ENCODE results near the gene LTBP1.
"Not testable (repeated sequence)": the region's sequence is repeated elsewhere in the genome, so short reads cannot be mapped to it uniquely, and the experiment has no call there.

Gene LTBP1

GRCh38 chr2:32918774-32919173 is 28.0 kb upstream of the LTBP1 start:
- Histone ChIP-seq H3K23ac (ENCODE audit: low read length) (no peak overlapping the region), H3K4ac (ENCODE audit: low read depth, low read length) (no peak overlapping the region)

GRCh38 chr2:32919901-32920300 is 26.9 kb upstream of the LTBP1 start:
- not testable (repeated sequence) for H3K4ac ChIP-seq (ENCODE audit: low read depth, low read length); H3K18ac ChIP-seq (ENCODE audit: low read length); H4K5ac ChIP-seq (ENCODE audit: low read length); H3K23ac ChIP-seq (ENCODE audit: low read length); H2AK5ac ChIP-seq (ENCODE audit: low read length); DNase-seq; H3K4me2 ChIP-seq (ENCODE audit: low read length); H3K79me1 ChIP-seq (ENCODE audit: low read length); H3K27me3 ChIP-seq (ENCODE audit: insufficient read depth, low read length, poor library complexity); H3K56ac ChIP-seq (ENCODE audit: low read length); H3K9ac ChIP-seq (ENCODE audit: low read length); H3K4me1 ChIP-seq (ENCODE audit: control insufficient read depth, low read depth, low read length); H2BK120ac ChIP-seq (ENCODE audit: low read depth, low read length); H3K36me3 ChIP-seq (ENCODE audit: control insufficient read depth, insufficient read depth, low read length); H3K27ac ChIP-seq (ENCODE audit: low read depth, low read length); H3K4me3 ChIP-seq (ENCODE audit: low read length); H2BK5ac ChIP-seq (ENCODE audit: low read length); H3K79me2 ChIP-seq (ENCODE audit: control insufficient read depth, insufficient read depth, low read length); H4K8ac ChIP-seq (ENCODE audit: low read depth, low read length); H2BK15ac ChIP-seq (replicated peaks; ENCODE audit: low read depth)
- no CpG with 5 or more reads among the region's 6 CpGs for WGBS (ENCODE audit: extremely low coverage, insufficient coverage, low lambda C conversion rate)

More at GRCh38 chr2:32918774-32919173, 28.0 kb upstream of the LTBP1 start:
- Histone ChIP-seq H4K8ac (ENCODE audit: low read depth, low read length) (no peak overlapping the region), H3K27me3 (ENCODE audit: insufficient read depth, low read length, poor library complexity) (no peaks in the 10 kb centered on the region), H3K18ac (ENCODE audit: low read length) (no peak overlapping the region), H3K9ac (ENCODE audit: low read length) (no peak overlapping the region), H3K79me1 (ENCODE audit: low read length) (no peaks in the 10 kb centered on the region), H2AK5ac (ENCODE audit: low read length) (no peak overlapping the region), H2BK5ac (ENCODE audit: low read length) (no peak overlapping the region), H2BK15ac (replicated peaks; ENCODE audit: low read depth) (no peak overlapping the region), H3K27ac (ENCODE audit: low read depth, low read length) (no peak overlapping the region), H4K5ac (ENCODE audit: low read length) (no peak overlapping the region), H3K56ac (ENCODE audit: low read length) (no peak overlapping the region), H3K79me2 (ENCODE audit: control insufficient read depth, insufficient read depth, low read length) (no peaks in the 10 kb centered on the region), H2BK120ac (ENCODE audit: low read depth, low read length) (no peak overlapping the region), H3K4me1 (ENCODE audit: control insufficient read depth, low read depth, low read length) (no peaks in the 10 kb centered on the region), H3K36me3 (ENCODE audit: control insufficient read depth, insufficient read depth, low read length) (no peaks in the 10 kb centered on the region), H3K4me2 (ENCODE audit: low read length) (no peak overlapping the region), H3K4me3 (ENCODE audit: low read length) (no peak overlapping the region)
- no CpG with 5 or more reads among the region's 6 CpGs for WGBS (ENCODE audit: extremely low coverage, insufficient coverage, low lambda C conversion rate)
- no peak for DNase-seq

- WGBS (ENCODE audit: extremely low coverage, insufficient coverage, low lambda C conversion rate) = no CpG with 5 or more reads among the region's 5 CpGs
- not testable (repeated sequence) for H3K4me2 ChIP-seq (ENCODE audit: low read length); H3K4ac ChIP-seq (ENCODE audit: low read depth, low read length); H3K79me1 ChIP-seq (ENCODE audit: low read length); H4K5ac ChIP-seq (ENCODE audit: low read length); H3K27me3 ChIP-seq (ENCODE audit: insufficient read depth, low read length, poor library complexity); H3K23ac ChIP-seq (ENCODE audit: low read length); H3K18ac ChIP-seq (ENCODE audit: low read length); H2BK120ac ChIP-seq (ENCODE audit: low read depth, low read length); H3K4me3 ChIP-seq (ENCODE audit: low read length); H4K8ac ChIP-seq (ENCODE audit: low read depth, low read length); H2AK5ac ChIP-seq (ENCODE audit: low read length); H3K56ac ChIP-seq (ENCODE audit: low read length); H3K36me3 ChIP-seq (ENCODE audit: control insufficient read depth, insufficient read depth, low read length); H3K27ac ChIP-seq (ENCODE audit: low read depth, low read length); H3K9ac ChIP-seq (ENCODE audit: low read length); H3K4me1 ChIP-seq (ENCODE audit: control insufficient read depth, low read depth, low read length); DNase-seq; H2BK5ac ChIP-seq (ENCODE audit: low read length); H3K79me2 ChIP-seq (ENCODE audit: control insufficient read depth, insufficient read depth, low read length); H2BK15ac ChIP-seq (replicated peaks; ENCODE audit: low read depth)
These were observed 25.3 kb upstream of the LTBP1 start for GRCh38 chr2:32921486-32921885.

- Histone ChIP-seq H2AK5ac (ENCODE audit: low read length) (no peak overlapping the region), H2BK120ac (ENCODE audit: low read depth, low read length) (no peak overlapping the region), H3K4me2 (ENCODE audit: low read length) (no peak overlapping the region), H3K79me2 (ENCODE audit: control insufficient read depth, insufficient read depth, low read length) (no peaks in the 10 kb centered on the region), H2BK15ac (replicated peaks; ENCODE audit: low read depth) (no peak overlapping the region), H3K36me3 (ENCODE audit: control insufficient read depth, insufficient read depth, low read length) (no peaks in the 10 kb centered on the region), H3K27me3 (ENCODE audit: insufficient read depth, low read length, poor library complexity) (no peaks in the 10 kb centered on the region), H4K8ac (ENCODE audit: low read depth, low read length) (no peak overlapping the region), H3K4me3 (ENCODE audit: low read length) (no peak overlapping the region), H3K4ac (ENCODE audit: low read depth, low read length) (no peak overlapping the region), H2BK5ac (ENCODE audit: low read length) (no peak overlapping the region), H3K56ac (ENCODE audit: low read length) (no peak overlapping the region), H3K23ac (ENCODE audit: low read length) (no peak overlapping the region), H3K18ac (ENCODE audit: low read length) (no peak overlapping the region), H3K79me1 (ENCODE audit: low read length) (no peaks in the 10 kb centered on the region), H3K27ac (ENCODE audit: low read depth, low read length) (no peak overlapping the region), H3K9ac (ENCODE audit: low read length) (no peak overlapping the region), H3K4me1 (ENCODE audit: control insufficient read depth, low read depth, low read length) (no peaks in the 10 kb centered on the region), H4K5ac (ENCODE audit: low read length) (no peak overlapping the region)
- no CpG with 5 or more reads among the region's 1 CpG for WGBS (ENCODE audit: extremely low coverage, insufficient coverage, low lambda C conversion rate)
- no peak for DNase-seq
These were observed 24.3 kb upstream of the LTBP1 start for GRCh38 chr2:32922501-32922900.

GRCh38 chr2:32923109-32923508 is 23.6 kb upstream of the LTBP1 start:
- no peaks in the 10 kb centered on the region for H3K79me1 ChIP-seq (ENCODE audit: low read length)
- no peaks in the 10 kb centered on the region for H3K36me3 ChIP-seq (ENCODE audit: control insufficient read depth, insufficient read depth, low read length)
- no peak overlapping the region for H3K27ac ChIP-seq (ENCODE audit: low read depth, low read length)
- H3K4me3 ChIP-seq (ENCODE audit: low read length) = no peak overlapping the region
- no CpG with 5 or more reads among the region's 2 CpGs for WGBS (ENCODE audit: extremely low coverage, insufficient coverage, low lambda C conversion rate)
- no peak overlapping the region for H4K5ac ChIP-seq (ENCODE audit: low read length)
- no peaks in the 10 kb centered on the region for H3K4me1 ChIP-seq (ENCODE audit: control insufficient read depth, low read depth, low read length)
- DNase-seq = no peak
- H2AK5ac ChIP-seq (ENCODE audit: low read length) = no peak overlapping the region
- H3K56ac ChIP-seq (ENCODE audit: low read length) = no peak overlapping the region
- H3K27me3 ChIP-seq (ENCODE audit: insufficient read depth, low read length, poor library complexity) = no peaks in the 10 kb centered on the region
- H2BK15ac ChIP-seq (replicated peaks; ENCODE audit: low read depth) = no peak overlapping the region
- no peaks in the 10 kb centered on the region for H3K79me2 ChIP-seq (ENCODE audit: control insufficient read depth, insufficient read depth, low read length)
- H2BK120ac ChIP-seq (ENCODE audit: low read depth, low read length) = no peak overlapping the region
- H3K4me2 ChIP-seq (ENCODE audit: low read length) = no peak overlapping the region
- no peak overlapping the region for H4K8ac ChIP-seq (ENCODE audit: low read depth, low read length)
- H3K23ac ChIP-seq (ENCODE audit: low read length) = no peak overlapping the region
- no peak overlapping the region for H3K18ac ChIP-seq (ENCODE audit: low read length)
- no peak overlapping the region for H3K9ac ChIP-seq (ENCODE audit: low read length)
- no peak overlapping the region for H2BK5ac ChIP-seq (ENCODE audit: low read length)
- no peak overlapping the region for H3K4ac ChIP-seq (ENCODE audit: low read depth, low read length)

GRCh38 chr2:32925283-32925815 is 21.4 kb upstream of the LTBP1 start:
- H3K36me3 ChIP-seq (ENCODE audit: control insufficient read depth, insufficient read depth, low read length) = no peaks in the 10 kb centered on the region
- no peak overlapping the region for H3K27ac ChIP-seq (ENCODE audit: low read depth, low read length)
- no peak overlapping the region for H3K4me2 ChIP-seq (ENCODE audit: low read length)
- no peak overlapping the region for H3K4ac ChIP-seq (ENCODE audit: low read depth, low read length)
- H3K4me3 ChIP-seq (ENCODE audit: low read length) = no peak overlapping the region
- H3K79me2 ChIP-seq (ENCODE audit: control insufficient read depth, insufficient read depth, low read length) = no peaks in the 10 kb centered on the region
- H3K9ac ChIP-seq (ENCODE audit: low read length) = no peak overlapping the region
- no peak overlapping the region for H2BK120ac ChIP-seq (ENCODE audit: low read depth, low read length)
- no peak overlapping the region for H2BK15ac ChIP-seq (replicated peaks; ENCODE audit: low read depth)
- no peaks in the 10 kb centered on the region for H3K27me3 ChIP-seq (ENCODE audit: insufficient read depth, low read length, poor library complexity)
- no peak overlapping the region for H4K5ac ChIP-seq (ENCODE audit: low read length)
- peak overlapping the region; percentile 7 for H3K23ac ChIP-seq (ENCODE audit: low read length)
- no peak for DNase-seq
- no peaks in the 10 kb centered on the region for H3K79me1 ChIP-seq (ENCODE audit: low read length)
- whole genome bisulfite sequencing (ENCODE audit: extremely low coverage, insufficient coverage, low lambda C conversion rate) = no CpG with 5 or more reads among the region's 5 CpGs
- H4K8ac ChIP-seq (ENCODE audit: low read depth, low read length) = no peak overlapping the region
- H2AK5ac ChIP-seq (ENCODE audit: low read length) = no peak overlapping the region
- no peak overlapping the region for H3K18ac ChIP-seq (ENCODE audit: low read length)
- no peaks in the 10 kb centered on the region for H3K4me1 ChIP-seq (ENCODE audit: control insufficient read depth, low read depth, low read length)
- no peak overlapping the region for H2BK5ac ChIP-seq (ENCODE audit: low read length)
- no peak overlapping the region for H3K56ac ChIP-seq (ENCODE audit: low read length)

All from mesendoderm (in vitro differentiated cells).